Gastrocnemius medialis (tissue), 4 donors: ENCODE data around the gene WDR48.

Experiments
- CTCF ChIP-seq, 5 experiments: fragments of 450-650 bp in 3 of 5; fragments of 200-600 bp in 2 of 5; sonication (generic) in 2 of 5; IDR thresholded peaks in 4 of 5; conservative IDR thresholded peaks in 1 of 5; 1 replicate in 4 of 5; 2 replicates in 1 of 5; pipeline ENCODE4 v1.5.1; 2016 to 2019; ENCODE audit warnings: antibody characterized with exemption in 5 of 5, mild to moderate bottlenecking in 3 of 5, moderate library complexity in 3 of 5
- POLR2A ChIP-seq, 2 donors: fragments of 450-650 bp; IDR thresholded peaks; one replicate each; pipeline ENCODE4 v1.6.1; 2017; ENCODE audit warnings: antibody characterized with exemption in 2 of 2, mild to moderate bottlenecking in 2 of 2, moderate library complexity in 2 of 2

GRCh38 chr3:39143051-39143885 lies 91.5 kb downstream of the WDR48 start:
- no peak for TF ChIP-seq POLR2A (IDR thresholded peaks at IDR 0.05)
- no peak for TF ChIP-seq CTCF (IDR thresholded peaks at IDR 0.05 in 4 of 5, conservative IDR thresholded peaks at IDR 0.05 in 1 of 5)
